ENCODE measurements around the gene HPN.
"Not testable (repeated sequence)": the region's sequence is repeated elsewhere in the genome, so short reads cannot be mapped to it uniquely, and the experiment has no call there.

The HPN gene

DNA sequence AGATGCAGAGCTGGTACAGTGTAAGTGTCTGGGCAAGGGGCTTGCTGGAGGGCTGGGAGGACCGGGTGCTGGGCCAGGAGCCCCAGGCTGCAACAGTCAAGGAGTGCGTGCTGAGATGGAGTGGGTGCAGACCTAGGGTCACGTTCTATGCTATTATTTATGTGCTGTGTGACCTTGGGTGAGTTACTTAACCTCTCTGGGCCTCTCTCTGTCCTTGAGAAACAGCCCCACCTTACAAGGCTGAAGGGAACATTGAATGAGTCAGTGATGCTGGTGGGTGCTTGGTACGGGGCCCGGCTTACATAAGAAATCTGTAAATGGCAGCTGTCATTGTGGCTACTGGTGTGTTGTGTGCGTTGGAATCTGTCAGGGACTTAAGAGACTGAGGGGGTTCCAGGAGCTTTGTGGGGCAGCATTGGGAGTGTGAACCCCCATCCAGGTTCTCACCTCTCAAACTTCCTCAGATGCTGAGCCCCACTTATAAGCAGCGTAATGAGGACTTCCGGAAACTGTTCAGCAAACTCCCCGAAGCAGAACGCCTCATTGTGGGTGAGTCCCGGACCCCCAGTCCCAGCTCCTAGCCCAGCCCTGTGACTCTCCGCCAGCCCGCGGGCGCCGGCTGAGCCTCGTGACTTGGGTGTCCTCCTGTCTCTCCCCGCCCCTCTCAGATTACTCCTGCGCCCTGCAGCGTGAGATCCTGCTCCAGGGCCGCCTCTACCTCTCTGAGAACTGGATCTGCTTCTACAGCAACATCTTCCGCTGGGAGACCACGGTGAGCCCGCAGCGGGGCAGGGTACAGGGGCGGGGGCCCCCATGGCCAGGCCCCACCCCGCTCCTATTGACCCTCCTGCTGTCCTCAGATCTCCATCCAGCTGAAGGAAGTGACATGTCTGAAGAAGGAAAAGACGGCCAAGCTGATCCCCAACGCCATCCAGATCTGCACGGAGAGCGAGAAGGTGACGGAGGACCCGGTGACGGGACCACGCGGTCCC, 31.8 kb upstream of the HPN start:
- no peak for DNase-seq

- DNase-seq = no peak
These were observed 30.3 kb upstream of the HPN start for GRCh38 chr19:35011091-35011689.

GRCh38 chr19:35011737-35012682, 29.5 kb upstream of the HPN start:
- DNase-seq = no peak

DNA sequence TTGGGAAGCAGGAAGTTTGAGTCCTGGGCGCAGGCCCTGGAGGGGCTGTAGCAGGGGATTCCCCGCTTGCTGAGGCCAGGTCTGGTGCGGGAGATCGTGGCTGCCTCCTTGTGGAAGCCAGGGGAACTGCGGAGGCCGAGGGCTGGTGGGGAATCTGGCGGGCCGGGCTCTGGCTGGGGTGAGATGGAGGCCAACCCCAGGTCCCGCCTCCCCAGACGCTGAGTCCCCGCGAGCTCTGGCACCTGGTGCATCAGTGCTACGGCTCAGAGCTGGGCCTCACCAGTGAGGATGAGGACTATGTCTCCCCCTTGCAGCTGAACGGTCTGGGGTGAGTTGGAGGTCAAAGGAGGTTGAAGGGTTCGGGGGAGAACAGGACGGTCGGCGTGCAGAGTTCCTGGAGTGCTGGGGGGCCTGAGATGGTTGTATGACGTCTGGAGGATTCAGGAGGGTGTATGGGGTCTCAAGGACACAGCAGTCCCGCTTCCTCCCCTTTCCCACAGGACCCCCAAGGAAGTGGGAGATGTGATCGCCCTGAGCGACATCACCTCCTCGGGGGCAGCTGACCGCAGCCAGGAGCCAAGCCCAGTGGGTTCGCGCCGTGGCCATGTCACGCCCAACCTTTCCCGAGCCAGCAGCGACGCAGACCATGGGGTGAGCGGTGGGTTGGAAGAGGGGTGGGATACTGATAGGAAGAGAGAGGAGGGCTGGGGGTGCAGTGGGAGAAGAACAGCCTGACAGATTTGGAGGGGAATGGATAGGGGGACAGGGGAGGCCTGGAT, 28.3 kb upstream of the HPN start:
- peak; percentile 16 for DNase-seq

DNA sequence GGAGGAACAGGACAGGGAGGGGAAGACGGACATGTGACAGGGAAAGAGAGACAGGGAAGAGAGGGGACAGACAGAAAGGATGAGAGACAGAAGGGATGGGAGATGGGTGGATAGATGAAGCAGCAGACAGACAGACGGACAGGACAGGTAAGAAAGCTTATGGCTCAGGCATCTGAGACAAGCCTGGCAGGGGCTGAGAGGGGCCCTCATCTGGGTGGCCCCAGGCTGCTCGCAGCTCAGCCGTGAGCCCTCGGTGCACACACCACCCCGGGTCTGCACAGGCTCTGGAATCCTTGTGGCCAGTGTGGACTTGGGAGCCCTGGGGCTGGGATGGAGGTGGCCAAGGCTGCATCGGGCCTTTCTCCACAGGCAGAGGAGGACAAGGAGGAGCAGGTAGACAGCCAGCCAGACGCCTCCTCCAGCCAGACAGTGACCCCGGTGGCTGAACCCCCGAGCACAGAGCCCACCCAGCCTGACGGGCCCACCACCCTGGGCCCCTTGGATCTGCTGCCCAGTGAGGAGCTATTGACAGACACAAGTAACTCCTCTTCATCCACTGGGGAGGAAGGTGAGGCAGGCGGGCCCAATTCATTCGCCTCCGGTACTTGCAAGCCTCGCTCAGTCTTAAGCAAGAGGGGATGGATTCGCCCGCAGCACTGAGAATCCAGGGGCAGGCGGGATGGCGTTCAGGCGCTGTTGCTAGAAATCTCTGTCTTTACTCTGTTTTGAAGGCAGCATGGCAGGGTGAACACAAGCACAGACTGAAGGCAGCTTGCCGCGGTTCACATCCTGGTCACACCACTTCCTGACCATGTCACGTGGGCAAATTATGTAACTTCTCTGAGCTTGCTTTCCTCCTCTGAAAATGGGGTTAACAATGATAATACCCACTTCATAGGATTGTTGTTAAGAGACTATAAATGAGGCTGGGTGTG, 27.4 kb upstream of the HPN start:
- DNase-seq = no peak

GRCh38 chr19:35014774-35015173, 26.7 kb upstream of the HPN start:
- not testable (repeated sequence) for DNase-seq

- DNase-seq = no peak
These were observed 26.1 kb upstream of the HPN start for GRCh38 chr19:35015270-35015953.

GRCh38 chr19:35015954-35016351, 25.6 kb upstream of the HPN start:
- no peak for DNase-seq

DNA sequence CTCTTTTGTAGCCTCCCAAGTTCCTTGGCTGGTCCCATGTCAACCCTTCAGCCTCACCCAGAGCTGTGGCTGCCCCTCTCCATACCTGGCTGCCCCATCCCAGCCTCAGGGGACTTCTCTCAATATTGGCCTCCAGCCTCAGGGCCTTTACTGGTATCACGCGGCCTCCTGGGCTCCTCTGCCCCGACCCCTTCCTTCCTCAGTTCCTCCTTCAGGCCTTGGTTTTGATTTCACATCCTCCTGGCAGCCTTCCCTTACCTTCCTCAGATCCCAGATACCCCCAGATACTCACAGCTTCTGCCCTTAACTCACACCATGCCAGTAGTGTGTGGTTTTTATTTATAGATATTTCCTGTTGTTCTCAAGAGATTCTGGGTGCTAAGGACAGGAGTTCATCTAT, 24.0 kb upstream of the HPN start:
- DNase-seq = no peak

DNA sequence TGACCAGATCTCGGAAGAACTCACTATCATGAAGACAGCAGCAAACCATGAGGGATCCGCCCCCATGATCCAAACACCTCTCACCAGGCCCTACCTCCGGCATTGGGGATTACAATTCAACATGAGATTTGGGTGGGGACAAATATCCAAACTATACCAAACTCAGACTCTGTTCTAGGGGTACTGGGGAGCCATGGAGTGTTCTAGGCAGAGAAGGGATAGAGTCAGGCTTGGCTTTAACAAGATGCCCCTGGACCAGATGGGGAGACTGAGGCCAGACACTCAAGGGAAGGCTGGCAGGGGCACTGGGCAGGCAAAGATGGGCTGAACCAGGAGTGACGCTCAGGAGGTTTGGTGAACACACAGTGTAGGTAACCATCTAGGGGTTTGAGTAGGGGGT, 23.1 kb upstream of the HPN start:
- no peak for DNase-seq

DNA sequence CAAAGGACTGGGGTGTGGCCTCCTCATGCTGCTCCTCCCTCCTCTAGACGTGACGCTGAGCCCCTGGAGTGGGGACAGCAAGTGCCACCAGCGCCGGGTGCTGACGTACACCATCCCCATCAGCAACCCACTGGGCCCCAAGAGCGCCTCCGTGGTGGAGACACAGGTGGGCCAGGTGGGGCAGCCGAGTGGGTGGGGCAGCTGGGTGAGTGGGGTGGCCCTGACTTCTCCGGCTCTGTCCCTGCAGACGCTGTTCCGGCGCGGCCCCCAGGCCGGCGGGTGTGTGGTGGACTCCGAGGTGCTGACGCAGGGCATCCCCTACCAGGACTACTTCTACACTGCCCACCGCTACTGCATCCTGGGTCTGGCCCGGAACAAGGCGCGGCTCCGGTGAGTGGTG, 22.4 kb upstream of the HPN start:
- no peak for DNase-seq

GRCh38 chr19:35021016-35021415, 20.5 kb upstream of the HPN start:
- no peak for DNase-seq

DNA sequence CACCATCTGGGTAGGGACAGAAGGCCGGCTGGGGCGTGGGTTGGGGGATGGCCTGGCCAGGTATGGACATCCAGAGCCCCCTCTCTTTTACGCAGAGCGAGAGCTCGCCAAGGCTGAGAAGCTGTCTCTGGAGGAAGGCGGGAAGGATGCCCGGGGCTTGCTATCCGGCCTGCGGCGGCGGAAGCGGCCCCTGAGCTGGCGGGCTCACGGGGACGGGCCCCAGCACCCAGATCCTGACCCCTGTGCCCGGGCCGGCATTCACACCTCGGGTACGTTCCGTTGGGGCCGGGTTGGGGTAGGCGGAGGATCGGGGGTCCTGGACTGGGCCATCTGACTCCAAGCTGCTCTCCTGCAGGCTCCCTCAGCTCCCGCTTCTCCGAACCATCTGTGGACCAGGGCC, 19.9 kb upstream of the HPN start:
- no peak for DNase-seq

DNA sequence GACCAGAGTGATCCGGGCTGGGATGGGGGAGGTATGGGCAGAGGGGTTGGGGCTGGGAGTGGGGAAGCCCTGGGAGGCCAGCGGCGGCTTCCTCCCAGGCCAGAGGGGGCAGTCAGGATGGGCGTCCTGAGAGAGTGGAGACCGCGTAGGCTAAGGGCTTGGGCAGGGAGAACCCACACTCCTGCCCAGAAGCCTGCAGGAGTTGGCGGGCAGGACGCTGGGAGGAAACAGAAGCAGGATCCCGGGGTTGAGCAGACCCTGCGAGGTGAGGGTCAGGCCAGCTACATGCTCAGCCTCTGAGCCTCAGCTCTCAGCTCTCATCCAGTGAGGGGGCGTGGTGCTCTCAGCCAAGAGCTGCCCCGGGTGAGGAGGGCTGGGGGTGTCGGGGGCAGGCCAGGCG, 19.1 kb upstream of the HPN start:
- DNase-seq = no peak

DNA sequence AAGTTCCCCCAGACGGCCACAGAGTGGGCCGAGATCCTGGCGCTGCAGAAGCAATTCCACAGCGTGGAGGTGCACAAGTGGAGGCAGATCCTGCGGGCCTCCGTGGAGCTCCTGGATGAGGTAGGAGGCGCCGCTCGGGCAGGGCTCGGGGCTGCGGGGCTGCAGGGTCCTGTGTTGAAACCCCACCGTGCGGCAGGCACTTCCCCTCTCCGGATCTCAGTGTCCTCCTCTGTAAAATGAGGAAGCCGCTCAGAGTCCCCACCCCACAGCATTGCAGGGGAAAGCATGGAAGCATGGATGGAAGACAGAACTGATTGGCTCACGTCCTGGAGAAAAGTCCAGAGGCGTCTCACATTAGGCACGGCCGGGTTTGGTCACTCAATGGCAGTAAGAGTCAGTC, 18.1 kb upstream of the HPN start:
- DNase-seq = no peak

GRCh38 chr19:35024095-35024494, 17.4 kb upstream of the HPN start:
- DNase-seq = no peak

GRCh38 chr19:35025969-35026368, 15.6 kb upstream of the HPN start:
- no peak for DNase-seq

DNA sequence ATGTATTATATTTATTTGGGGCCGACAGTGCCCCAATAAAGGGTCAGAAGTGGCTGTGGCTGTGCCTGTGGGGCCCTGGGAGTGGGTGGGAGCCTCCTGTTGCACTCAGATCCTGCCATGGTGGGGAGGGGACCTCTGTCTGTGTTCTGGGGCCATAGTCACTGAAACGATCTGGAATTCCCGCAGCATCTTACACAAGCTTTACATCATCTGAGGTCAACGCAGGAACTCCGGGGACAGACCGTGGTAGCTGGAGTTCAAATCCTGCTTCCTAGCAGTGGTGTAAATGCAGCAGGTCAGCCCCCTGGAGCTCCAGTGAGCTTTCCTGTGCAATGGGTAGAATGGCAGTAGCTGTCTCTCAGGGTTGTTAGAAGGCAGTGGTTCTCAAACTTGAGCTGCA, 15.1 kb upstream of the HPN start:
- no peak for DNase-seq

DNA sequence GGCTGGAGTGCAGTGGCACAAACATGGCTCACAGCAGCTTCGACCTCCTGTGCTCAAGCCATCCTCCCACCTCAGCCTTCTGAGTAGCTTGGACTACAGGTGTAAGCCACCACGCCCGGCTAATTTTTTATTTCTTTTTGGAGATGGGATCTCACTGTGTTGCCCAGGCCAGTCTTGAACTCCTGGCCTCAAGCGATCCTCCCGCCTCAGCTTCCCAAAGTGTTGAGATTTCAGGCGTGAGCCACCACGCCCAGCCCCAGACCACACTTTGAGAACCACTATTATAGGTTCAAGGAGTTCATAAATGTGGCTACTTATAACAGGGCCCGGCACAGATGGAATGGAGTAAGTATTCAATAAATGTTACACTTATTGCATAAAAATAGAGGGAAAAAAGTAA, 14.5 kb upstream of the HPN start:
- DNase-seq = no peak

DNA sequence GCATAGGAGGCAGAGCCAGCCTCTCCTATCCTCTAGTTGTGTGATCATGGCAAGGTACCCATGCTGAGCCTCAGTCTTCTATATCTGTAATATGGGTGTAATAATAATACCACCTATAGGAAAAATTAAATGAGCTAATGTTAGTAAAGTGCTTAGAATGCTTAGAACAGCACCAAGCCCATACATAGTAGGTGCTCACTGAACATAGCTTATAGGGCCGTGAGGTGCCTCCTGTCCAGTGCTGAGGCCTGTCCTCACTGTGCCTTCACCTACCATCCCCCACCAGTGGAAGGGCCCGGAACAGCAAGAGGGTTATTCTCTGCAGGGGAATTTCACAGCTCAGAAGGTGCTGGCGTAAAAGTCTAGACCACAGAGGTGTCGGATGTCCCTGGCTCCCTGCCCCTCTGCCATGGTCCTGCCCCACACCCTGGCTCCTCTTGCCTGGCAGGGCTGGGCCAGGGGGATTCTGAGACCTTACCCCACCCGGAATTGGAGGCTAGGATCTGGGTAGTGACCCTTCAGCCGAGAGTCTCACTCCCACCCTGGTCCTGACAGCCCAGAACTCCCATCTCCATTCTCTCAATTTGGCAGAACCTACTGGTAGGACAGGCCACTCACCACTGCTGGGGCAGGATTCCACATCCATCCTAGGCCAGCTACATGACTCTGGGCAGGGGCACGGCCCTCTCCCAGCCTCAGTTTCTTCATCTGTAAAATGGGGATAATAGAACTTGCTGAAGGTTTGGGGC, 13.5 kb upstream of the HPN start:
- DNase-seq = no peak
